Midbrain (tissue), 1 donor: ENCODE measurements around the gene SYCE3.
A peak's percentile ranks its signal among the peaks of the same experiment; 100 is the strongest.
"Not testable (repeated sequence)": the region's sequence is repeated elsewhere in the genome, so short reads cannot be mapped to it uniquely, and the experiment has no call there.

ENCODE experiments used
- DNase-seq: peaks from one replicate; lab custom pipeline; 2025; lab: John Stamatoyannopoulos, UW

Gene SYCE3

GRCh38 chr22:50520826-50521453 lies 41.8 kb downstream of the SYCE3 start:
- no peak for DNase-seq

- DNase-seq = not testable (repeated sequence)
Observed at GRCh38 chr22:50520184-50520583, 42.5 kb downstream of the SYCE3 start.

- DNase-seq = no peak
Observed at GRCh38 chr22:50519151-50519550, 43.6 kb downstream of the SYCE3 start.

DNA sequence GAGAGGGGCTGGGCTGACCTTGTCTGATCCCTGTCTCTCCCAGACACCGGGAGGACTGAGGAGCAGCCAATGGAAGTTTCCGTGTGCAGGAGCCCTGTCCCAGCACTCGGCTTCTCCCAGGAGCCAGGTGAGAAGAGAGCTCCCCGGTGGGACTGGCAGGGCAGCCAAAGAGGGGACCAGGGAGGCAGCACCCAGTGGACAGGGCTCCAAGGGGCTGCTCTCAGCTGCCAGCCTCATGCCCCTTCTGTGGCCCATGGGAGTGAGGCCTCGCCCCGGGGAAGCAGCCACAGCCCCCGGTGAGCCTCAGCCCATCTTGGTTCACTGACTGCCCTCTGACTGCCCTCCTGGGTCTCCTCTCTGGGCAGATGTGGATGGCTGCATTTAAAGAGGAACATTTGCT lies 44.1 kb downstream of the SYCE3 start:
- DNase-seq = no peak

DNA sequence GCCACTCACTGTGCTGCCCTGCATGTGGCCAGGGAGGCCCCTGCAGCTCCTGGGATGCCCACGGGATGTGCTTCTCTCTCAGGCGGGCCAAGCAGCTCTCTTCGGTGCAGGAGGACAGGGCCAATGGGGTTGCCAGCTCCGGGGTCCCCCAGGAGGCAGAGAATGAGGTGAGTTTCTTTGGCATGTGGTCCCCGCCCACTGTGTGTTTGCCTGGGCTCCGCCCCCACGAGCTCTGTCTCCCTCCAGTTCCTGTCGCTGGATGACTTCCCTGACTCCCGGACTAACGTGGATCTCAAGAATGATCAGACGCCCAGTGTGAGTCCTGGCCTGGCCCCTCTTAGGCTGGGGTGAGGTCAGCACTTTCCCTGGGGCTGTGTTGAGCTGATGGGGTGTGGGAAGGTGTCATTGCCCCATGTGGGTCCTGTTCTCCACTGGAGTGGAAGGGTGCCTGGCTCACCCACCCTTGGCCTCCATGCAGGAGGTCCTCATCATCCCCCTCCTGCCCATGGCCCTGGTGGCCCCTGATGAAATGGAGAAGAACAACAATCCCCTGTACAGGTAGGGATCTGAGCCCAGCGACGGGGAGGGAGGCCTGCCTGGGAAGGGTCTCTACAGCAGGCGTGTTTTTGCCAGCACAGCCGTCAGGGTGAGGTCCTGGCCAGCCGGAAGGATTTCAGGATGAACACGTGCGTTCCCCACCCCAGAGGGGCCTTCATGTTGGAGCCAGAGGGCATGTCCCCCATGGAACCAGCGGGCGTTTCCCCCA lies 45.0 kb downstream of the SYCE3 start:
- DNase-seq = no peak

DNA sequence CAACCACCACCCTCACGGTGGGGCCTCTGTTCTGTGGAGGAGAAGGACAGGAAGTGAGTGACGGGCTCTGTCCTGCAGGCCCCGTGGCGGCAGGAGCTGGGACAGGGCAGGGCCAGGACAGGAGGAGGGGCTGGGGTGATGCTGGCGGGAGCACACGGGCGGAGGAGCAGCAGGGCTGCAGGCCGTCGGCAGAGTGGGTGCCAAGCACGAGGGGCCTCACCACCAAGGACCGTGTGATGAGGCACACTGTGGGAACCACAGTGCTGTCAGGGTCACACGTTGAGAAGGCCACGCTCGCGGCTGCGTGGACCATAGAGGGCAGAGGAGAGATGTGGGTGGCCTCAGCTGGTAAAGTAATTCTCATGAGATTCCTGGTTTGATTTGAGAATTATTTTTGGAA lies 45.8 kb downstream of the SYCE3 start:
- no peak for DNase-seq

DNA sequence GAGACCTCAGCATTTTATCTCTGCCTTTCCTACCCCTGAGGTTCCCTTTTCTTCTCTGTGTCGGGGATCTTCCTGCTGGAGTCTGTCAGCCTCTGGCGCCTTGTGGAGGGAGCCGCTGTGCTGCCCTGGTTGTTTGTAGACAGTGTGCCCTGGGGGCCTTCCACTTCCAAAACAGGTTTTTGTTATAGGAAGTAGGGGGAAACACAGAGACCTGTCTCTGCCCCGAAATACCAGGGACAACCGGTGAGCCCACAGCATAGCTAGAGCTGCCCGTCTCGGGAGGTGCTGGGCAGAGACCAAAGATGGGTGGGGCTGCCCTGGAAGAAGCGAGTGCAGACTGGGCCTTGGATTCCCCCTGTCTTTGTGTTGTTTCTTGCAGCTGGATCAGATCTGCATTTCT lies 46.7 kb downstream of the SYCE3 start:
- no peak for DNase-seq

- no peak for DNase-seq
Observed at GRCh38 chr22:50513175-50513574, 49.5 kb downstream of the SYCE3 start.

GRCh38 chr22:50508897-50509296 lies 53.8 kb downstream of the SYCE3 start:
- no peak for DNase-seq

DNA sequence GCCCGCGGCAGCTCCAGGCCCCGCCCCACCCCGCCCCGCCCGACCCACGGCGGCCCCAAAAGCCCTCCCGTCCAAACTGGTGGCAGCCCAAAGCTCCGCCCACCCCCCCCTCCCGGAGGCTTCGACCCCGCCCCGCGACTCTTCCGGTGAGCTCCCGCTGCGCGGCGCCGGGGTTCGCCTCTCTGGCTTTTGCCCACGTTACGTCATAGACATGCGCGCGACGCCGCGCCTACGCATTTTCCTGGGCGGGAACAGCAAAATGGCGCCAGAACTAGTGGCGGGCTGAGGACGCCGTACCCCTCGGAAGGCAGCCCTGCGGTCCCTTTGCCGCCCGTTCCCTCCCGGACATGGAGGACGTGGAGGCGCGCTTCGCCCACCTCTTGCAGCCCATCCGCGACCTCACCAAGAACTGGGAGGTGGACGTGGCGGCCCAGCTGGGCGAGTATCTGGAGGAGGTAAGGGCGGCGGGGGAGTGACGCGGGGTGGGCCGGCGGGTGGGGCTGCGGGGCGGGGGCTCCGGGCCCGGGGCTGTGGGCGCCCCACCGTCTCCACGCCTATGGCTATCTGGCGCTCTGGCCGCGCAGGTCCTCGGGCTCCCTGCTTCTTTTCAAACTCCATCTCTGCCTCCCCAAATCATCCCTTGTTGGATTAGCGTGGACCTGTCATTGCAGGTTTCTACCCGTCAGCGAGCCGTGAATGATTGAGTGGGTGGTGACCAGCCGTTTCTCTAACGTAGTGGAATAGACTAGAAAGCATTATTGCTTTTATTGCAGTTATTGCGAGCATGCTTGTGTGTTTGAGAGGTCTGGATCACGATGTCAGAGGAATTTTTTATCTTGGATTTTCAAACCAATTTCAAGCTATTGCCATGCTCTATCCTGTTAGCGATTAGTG lies 54.5 kb downstream of the SYCE3 start, which contains the start of gene NCAPH2:
Gene NCAPH2, plus strand, starts transcription at position 234 of the 894 bp plus-strand sequence. Its CDS starts 114 bp downstream, at position 348.
- DNase-seq = peak; percentile 98

GRCh38 chr22:50507421-50507990 lies 55.2 kb downstream of the SYCE3 start, which contains the start of gene LMF2:
LMF2 (minus strand) TSS chr22:50507702; CDS start chr22:50507675, 27 bp downstream.
- peak; percentile 95 for DNase-seq

DNA sequence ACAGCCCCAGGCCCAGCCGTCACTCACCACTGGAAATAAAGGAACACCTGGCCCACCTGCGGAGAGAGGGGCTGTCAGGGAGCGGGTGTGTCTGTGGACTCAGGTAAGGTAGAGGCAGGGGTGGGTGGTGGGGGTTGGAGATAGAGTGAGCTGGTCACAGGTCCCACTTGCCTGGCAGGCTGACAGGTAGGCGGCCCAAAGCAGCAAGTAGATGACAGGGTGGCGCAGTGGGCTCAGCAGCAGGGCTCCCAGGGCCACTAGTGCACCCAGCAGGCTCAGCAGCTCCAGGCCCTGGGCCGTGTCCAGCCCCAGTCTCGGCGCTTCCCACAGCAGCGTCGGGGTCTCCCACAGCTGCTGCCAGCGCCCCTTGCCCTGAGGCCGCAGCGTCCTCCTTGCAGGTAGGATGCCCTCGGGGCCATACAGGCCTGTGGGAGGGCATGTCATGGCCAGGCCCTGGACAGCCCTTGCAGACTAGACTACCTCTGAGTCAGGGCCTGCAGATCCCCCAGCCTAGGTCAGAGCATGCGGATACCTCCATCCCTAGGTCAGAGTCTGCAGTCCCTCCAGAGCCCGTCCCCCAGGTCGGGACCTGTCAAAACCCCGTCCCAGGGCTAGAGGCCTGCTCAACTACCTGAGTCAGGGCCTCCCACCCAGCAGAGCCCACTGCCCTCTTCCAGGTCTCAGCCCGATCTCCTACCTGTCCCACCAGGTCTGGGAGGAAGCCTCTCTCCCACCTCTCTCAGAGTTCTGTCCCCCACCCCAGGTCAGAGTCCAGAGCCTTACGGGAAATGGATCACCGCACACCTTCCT lies 55.9 kb downstream of the SYCE3 start:
- DNase-seq = no peak

GRCh38 chr22:50505776-50506610 lies 56.7 kb downstream of the SYCE3 start:
- DNase-seq = no peak

GRCh38 chr22:50505276-50505775 lies 57.4 kb downstream of the SYCE3 start:
- no peak for DNase-seq

DNA sequence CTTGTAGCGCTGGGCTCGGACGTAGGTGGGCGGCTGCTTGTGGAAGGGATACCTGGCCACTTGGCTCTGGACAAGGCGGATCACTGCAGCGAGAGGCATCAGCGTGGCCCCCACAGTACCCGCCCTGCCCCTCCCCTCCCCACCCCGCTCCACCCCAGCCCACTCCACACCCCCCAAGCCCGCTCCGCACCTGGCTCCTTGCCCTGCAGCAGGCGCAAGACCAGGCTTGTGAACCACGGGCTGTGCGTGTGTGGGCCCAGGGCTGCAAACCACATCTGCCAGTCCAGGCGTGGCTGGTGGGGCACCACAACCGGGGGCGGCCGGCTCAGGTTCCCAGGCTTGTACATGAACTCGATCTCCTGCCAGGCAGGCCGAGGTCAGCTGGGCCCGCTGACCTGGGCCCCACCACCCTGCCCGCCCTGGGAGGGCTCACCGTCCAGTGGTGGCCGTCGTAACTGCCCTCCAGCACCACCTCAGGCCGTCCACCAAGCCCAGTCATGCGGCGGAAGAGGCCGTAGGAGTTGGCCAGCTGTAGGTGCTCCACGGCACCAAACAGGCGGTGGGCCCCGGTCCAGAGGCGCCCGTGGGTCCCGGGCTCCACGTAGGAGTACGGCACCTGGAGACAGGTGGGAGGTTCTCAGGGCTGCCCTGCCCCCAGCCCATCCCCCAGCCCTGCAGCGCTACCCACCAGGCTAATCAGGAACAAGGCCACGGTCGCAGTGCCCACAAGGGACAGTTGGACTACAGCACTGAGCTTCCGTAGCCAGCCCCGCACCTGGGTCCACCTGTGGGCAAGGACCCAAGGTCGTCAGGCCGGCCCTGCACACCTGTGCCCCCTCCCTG lies 58.1 kb downstream of the SYCE3 start:
- no peak for DNase-seq

- DNase-seq = no peak
Observed at GRCh38 chr22:50503475-50504145, 59.1 kb downstream of the SYCE3 start.

DNA sequence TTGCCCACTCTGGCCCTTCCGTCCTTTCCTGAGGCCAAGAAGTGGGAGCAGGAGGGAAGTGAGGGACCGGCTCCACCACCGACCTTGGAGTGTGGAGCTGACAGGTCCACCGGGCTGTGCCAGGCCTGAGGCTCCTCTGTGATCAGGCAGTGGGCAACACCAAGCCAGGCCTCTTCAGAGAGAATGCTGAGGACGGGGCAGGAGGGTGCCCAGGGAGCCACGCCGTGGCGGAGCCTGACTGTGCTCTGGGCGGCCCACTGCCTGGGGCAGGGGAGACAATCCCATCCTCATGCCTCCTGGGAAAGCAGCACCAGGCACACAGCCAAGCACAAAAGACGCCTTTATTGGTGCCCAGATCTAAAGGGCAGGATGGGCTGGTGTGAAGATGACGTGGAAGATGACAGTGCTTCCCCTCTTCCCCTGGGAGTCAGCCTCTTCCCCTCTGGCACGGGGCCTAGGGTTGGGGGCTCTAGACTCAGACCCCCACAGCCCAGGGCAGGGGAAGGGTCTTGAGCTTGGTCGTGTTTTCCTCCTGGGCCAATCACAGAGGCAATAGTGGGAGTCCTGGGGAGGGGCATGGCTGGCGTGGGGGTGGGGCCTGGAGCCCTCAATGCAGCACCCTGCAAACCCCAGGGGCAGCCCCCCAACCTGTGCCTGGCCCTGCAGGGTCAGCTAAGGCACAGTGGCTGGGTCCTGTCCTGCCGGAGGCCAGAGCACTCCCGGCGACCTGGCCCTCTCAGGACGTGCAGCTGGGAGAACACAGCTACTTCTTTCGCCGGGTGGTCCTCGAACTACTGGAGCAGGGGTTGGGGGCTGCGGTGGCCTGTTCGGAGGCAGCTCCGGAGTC lies 59.9 kb downstream of the SYCE3 start:
- DNase-seq = no peak

DNA sequence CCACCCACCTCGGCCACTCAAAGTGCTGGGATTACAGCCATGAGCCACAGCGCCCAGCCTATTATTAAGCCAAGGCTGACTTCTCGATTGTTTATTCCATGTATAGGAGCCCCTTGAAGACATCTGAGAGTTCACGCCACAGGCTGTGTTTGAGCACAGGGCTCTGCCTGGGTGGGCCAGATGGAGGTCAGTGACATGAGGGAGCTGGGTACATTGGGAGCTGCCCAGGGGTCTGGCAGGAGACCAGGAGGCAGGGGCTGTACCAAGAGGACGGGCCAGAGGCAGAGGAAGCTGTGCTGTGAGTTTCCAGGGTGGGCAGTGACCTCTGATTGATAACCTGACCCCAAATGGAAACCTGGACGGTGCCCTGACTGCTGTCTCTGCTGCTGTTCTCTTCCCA lies 60.6 kb downstream of the SYCE3 start:
- no peak for DNase-seq
